Transverse colon (tissue), 4 donors: ENCODE data around the gene PRLH.

ENCODE experiments used
- CTCF ChIP-seq, 5 experiments: fragments of 200-600 bp in 3 of 5; fragments of 450-650 bp in 2 of 5; sonication (generic) in 3 of 5; IDR thresholded peaks; 1 replicate in 2 of 5; 2 replicates in 3 of 5; pipeline ENCODE4 v1.5.1; 2016 to 2017; ENCODE audit warnings: antibody characterized with exemption in 5 of 5, inconsistent platforms in 3 of 5, mild to moderate bottlenecking in 2 of 5, moderate library complexity in 1 of 5
- POLR2A ChIP-seq: fragments of 450-650 bp; IDR thresholded peaks from one replicate; pipeline ENCODE4 v1.6.1; 2016; ENCODE audit warnings: antibody characterized with exemption, mild to moderate bottlenecking, moderate library complexity
- POLR2AphosphoS5 ChIP-seq, 3 donors: sonication (generic); formaldehyde crosslinking; IDR thresholded peaks; one replicate each; pipeline ENCODE4 v1.6.1; 2016; ENCODE audit warnings: antibody characterized with exemption in 3 of 3

GRCh38 chr2:237593596-237594320, 27.4 kb downstream of the PRLH start:
- no peak for TF ChIP-seq POLR2AphosphoS5 (IDR thresholded peaks at IDR 0.05)
- no peak for TF ChIP-seq POLR2A
- no peak for TF ChIP-seq CTCF (IDR thresholded peaks at IDR 0.05)
